AG09309 (cell line): ENCODE measurements around the gene CCDC194.
A peak's percentile ranks its signal among the peaks of the same experiment; 100 is the strongest.

ENCODE experiments used
- DNase-seq: peaks from one replicate; pipeline ENCODE4 v3.0.0-alpha.2; 2010; ENCODE audit warnings: low read depth
- H3K4me3 ChIP-seq: 2 replicates; pipeline ENCODE4 v1.5.1; 2011; ENCODE audit warnings: mild to moderate bottlenecking, low read depth, low read length, moderate library complexity; ENCODE audit not compliant: control insufficient read depth
- TF ChIP-seq, protein P1 (sequence below): IDR thresholded peaks from 2 replicates; pipeline ENCODE4 v1.5.1; 2011; ENCODE audit warnings: mild to moderate bottlenecking, low read depth, low read length, inconsistent platforms; ENCODE audit not compliant: insufficient read depth, control insufficient read depth; ENCODE audit errors: missing control alignments

The CCDC194 gene

DNA sequence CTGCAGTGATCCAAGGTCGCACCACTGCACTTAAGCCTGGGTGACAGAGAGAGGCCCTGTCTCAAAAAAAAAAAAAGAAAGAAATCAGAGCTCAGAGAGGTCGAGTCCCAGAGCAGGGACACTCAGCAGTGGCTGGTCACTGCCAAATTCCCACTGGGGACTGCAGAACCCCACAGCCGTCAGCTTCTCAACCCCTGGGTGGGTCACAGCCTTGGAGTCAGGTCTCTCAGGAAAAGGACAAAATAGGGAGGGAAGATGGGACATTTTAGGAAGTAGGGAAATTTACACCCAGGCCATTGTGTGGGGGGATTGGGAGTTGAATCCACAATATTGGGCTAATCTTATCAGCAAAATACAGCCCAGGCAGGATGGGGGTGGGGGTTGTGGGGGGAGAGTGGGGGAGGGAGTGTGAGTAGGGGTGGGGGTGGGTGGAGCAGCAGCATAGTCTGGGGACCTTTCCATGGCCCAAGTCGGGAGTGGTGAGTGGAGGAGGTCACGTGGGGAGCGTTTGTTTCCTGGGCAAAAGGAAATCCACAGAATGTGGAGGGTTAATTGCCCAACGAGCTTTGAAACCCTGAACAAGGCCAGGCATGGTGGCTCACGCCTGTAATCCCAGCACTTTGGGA is 5.0 kb upstream of the CCDC194 start:
- TF ChIP-seq, protein P1, sequence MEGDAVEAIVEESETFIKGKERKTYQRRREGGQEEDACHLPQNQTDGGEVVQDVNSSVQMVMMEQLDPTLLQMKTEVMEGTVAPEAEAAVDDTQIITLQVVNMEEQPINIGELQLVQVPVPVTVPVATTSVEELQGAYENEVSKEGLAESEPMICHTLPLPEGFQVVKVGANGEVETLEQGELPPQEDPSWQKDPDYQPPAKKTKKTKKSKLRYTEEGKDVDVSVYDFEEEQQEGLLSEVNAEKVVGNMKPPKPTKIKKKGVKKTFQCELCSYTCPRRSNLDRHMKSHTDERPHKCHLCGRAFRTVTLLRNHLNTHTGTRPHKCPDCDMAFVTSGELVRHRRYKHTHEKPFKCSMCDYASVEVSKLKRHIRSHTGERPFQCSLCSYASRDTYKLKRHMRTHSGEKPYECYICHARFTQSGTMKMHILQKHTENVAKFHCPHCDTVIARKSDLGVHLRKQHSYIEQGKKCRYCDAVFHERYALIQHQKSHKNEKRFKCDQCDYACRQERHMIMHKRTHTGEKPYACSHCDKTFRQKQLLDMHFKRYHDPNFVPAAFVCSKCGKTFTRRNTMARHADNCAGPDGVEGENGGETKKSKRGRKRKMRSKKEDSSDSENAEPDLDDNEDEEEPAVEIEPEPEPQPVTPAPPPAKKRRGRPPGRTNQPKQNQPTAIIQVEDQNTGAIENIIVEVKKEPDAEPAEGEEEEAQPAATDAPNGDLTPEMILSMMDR: no peak
- DNase-seq: no peak
- no peak overlapping the region for H3K4me3 ChIP-seq

DNA sequence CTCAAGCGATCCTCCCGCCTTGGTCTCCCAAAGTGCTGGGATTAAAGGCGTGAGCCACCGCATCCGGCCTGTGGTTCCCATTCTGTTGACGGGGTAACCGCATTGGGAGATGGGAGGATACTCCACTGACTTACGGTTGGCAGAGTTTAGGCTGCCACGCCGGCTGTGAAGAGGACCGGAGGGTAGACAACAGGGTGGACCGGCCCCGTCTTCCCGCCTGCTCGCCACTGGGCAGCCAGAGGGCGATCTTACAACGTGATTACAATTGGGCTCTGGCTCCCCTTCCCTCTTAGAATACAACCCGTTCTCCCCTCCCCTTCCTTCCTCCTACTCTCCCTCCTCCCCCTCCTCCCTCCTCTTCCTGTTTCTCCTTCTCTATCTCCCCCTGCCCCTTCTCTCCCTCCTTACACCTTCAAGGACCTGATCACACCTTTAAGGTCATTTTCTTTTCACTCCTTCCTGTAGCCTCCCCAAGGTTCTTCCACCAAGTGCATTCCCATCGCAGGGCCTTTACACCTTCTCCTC is 957 bp upstream of the CCDC194 start:
- no peak for DNase-seq
- TF ChIP-seq, protein P1: peak; percentile 79
- H3K4me3 ChIP-seq: no peak overlapping the region

DNA sequence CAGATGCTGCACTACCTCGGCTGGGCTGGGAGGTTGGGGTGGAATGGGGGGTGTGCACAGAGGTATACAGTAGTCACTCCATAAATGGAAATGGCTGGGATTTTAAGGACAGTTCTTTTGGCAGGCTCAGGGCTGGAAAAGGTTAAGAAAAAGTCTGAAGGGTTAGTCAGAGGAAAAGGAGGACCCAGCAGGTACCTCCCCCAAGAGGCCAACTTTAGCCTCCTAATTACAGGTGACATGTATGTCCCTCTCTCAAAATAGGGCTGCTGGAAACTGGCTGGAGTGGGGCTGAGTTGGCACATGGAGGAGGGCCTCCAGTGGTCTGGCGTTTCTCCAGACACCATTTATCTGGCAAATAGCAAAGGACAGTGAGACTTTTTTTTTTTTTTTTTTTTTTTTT is 994 bp downstream of the CCDC194 start:
- TF ChIP-seq, protein P1: no peak
- no peak for DNase-seq
- H3K4me3 ChIP-seq: no peak overlapping the region

DNA sequence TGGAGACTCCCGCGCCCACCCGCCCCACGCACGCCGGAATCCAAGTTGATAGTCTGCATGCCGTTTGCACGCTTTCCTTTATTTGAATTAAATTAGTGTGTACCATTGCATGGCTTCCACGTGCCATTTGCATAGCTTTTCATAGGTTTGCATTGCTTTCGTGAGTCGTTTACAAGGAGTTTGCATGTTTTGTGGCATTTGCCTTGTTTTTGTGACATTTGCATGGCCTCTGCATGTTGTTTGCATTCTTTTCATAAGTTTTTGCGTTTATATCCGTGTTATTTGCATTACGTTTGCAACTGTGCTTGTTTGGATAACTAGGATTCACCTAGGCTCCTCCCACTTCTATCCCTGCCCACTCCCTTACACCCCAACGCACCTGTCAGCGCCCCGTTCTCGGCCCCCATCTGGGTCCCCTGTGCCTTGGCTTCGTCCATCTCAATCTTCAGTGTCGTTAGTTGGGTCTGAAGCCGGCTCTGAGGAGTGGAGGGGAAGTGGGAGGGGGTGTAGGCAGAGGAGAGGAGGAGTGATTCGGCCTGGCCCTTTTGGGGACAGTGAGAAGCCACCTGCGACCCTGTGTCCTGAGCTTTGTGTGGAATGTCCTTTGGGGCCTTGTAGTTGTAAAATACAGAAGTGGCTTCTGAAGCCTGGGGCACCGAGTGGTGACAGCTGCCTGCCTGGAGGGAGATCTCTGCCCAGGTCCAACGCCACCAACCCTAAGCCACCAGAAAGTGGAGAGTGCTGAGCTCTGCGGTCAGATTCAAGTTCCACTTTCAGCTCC is 2.4 kb downstream of the CCDC194 start:
- TF ChIP-seq, protein P1: no peak
- DNase-seq: no peak
- H3K4me3 ChIP-seq: peak overlapping the region; percentile 29

DNA sequence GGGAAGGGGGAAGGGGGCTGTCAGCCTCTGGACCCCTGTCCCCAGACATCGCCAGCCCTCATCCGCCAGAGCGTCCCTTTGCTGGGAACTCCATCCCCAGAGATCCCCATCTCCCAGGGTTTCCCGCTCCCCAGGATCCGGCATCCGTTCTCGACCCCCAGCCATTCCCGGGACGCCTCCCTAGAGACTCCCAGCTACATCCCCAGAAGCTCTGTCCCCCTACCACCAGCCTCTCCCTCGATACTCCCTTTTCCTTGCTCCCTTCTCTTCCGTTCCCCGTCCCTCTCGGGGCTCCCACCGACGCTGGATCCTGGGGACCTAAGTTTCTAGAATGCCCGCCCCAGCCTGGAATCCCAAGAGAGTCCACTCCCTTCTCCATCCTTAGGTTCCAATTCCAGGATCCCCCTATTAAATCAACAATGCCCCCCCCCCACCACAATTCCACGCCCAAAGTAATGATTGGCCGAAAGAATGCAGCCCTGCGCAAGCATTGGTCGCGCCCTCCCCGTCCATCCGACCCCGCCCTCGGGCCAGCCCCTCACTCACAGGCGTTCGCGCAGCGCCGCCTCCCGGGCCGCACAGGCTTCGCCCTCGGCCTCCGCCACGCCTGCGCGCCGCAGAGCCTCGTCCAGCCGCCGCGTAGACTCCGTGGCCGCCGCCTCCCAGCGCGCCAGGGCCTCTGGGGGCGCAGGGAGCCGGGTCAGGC is 3.2 kb downstream of the CCDC194 start:
- peak overlapping the region; percentile 64 for H3K4me3 ChIP-seq
- TF ChIP-seq, protein P1: peak; percentile 59
- DNase-seq: peak; percentile 43

DNA sequence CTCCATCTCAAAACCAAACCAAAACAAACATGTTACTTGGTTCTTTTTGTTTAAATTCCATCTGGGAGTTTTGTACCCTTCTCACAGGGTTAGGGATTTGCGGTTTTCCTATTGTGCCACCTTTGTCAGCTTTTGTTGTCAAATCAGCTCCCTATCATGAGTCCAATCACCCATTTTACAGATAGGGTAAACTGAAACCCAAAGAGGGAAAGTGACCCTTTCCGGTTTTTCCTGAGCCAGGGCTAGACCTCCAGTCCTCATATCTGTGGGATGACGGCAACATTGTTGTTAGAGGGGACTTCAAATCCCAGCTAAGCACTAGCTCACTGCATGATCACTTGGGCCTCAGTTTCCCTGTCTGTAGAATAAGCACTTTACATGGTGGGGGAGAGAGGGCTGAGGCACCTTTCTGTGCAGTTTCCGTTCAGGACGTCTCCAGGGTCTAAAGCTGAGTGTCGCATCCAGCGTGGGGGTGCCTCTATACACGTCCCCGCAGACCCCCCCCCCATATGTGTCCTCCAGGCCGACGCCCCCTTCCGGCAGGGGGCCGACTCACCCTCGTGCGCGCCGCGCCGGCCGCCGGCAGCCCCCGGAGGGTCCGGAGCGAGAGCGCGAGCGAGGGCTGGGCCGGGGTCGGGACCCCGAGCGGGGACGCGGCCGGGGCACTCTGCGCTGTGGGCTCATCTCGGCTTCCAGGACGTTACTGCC is 3.9 kb downstream of the CCDC194 start:
- H3K4me3 ChIP-seq: peak overlapping the region; percentile 64
- no peak for DNase-seq
- TF ChIP-seq, protein P1: no peak
